Keratinocyte (primary cell): ENCODE measurements around the gene RBFOX1. TPM values are rescaled to one million over a fixed set of nuclear protein-coding genes. Genes with fewer than 3 reads are reported as not detected.

Source experiments
- DNase-seq: peaks from one replicate; pipeline ENCODE4 v3.0.0-alpha.2; 2011; ENCODE audit warnings: low read depth, missing footprints, low spot score
- FAIRE-seq: peaks from 2 replicates; lab custom pipeline; 2011; peaks lifted over from hg19 to GRCh38; lab: Jason Lieb, UNC
- H2AFZ ChIP-seq: 2 replicates; pipeline ENCODE4 v1.6.0; 2012; ENCODE audit warnings: low read length, control low read depth, inconsistent platforms; ENCODE audit not compliant: control insufficient read depth
- H3K27ac ChIP-seq: 2 replicates; pipeline ENCODE4 v1.5.1; 2011; ENCODE audit warnings: low read length; ENCODE audit not compliant: control insufficient read depth, insufficient read depth
- H3K27me3 ChIP-seq: 3 replicates; pipeline ENCODE4 v1.6.0; 2011; ENCODE audit warnings: low read length; ENCODE audit not compliant: control insufficient read depth, insufficient read depth; ENCODE audit errors: extremely low read depth
- H3K36me3 ChIP-seq, 2 experiments: 2 replicates in 1 of 2; 3 replicates in 1 of 2; pipeline ENCODE4 v1.5.1; 2011; ENCODE audit warnings: low read length in 2 of 2, mild to moderate bottlenecking in 1 of 2; ENCODE audit not compliant: control insufficient read depth in 2 of 2, insufficient read depth in 2 of 2; ENCODE audit errors: extremely low read depth in 1 of 2
- H3K4me1 ChIP-seq: 3 replicates; pipeline ENCODE4 v1.5.1; 2011; ENCODE audit warnings: low read length; ENCODE audit not compliant: control insufficient read depth, insufficient read depth; ENCODE audit errors: extremely low read depth
- H3K4me2 ChIP-seq: 3 replicates; pipeline ENCODE4 v1.6.0; 2011; ENCODE audit warnings: low read depth, low read length; ENCODE audit not compliant: control insufficient read depth, insufficient read depth; ENCODE audit errors: extremely low read depth
- H3K4me3 ChIP-seq, 3 experiments: fragments of 200-600 bp in 1 of 3; sonication (generic) in 1 of 3; 2 replicates in 2 of 3; 3 replicates in 1 of 3; pipeline ENCODE4 v1.5.1; 2011 to 2016; ENCODE audit warnings: low read length in 3 of 3, mild to moderate bottlenecking in 3 of 3, control low read depth in 2 of 3, inconsistent platforms in 1 of 3, low read depth in 1 of 3, mixed read lengths in 1 of 3, mixed run types in 1 of 3, moderate library complexity in 1 of 3; ENCODE audit not compliant: control insufficient read depth in 2 of 3, insufficient read depth in 2 of 3; ENCODE audit errors: extremely low read depth in 1 of 3
- H3K79me2 ChIP-seq: 2 replicates; pipeline ENCODE4 v1.6.0; 2012; ENCODE audit warnings: low read length; ENCODE audit not compliant: control insufficient read depth, insufficient read depth
- H3K9ac ChIP-seq: 3 replicates; pipeline ENCODE4 v1.6.0; 2011; ENCODE audit warnings: low read length; ENCODE audit not compliant: control insufficient read depth, insufficient read depth; ENCODE audit errors: extremely low read depth
- H3K9me1 ChIP-seq: 3 replicates; pipeline ENCODE4 v1.6.0; 2011; ENCODE audit warnings: low read length; ENCODE audit not compliant: control insufficient read depth, insufficient read depth; ENCODE audit errors: extremely low read depth
- H3K9me3 ChIP-seq: 2 replicates; pipeline ENCODE4 v1.5.1; 2012; ENCODE audit warnings: low read depth, low read length; ENCODE audit not compliant: control insufficient read depth
- H4K20me1 ChIP-seq: 3 replicates; pipeline ENCODE4 v1.6.0; 2011; ENCODE audit warnings: low read length; ENCODE audit not compliant: control insufficient read depth, insufficient read depth; ENCODE audit errors: extremely low read depth
- CTCF ChIP-seq, 3 experiments: IDR thresholded peaks in 1 of 3; conservative IDR thresholded peaks in 1 of 3; optimal IDR thresholded peaks in 1 of 3; 2 replicates in 2 of 3; 3 replicates in 1 of 3; pipeline versions ENCODE3 to v1.5.1; 2011; ENCODE audit warnings: low read length in 3 of 3, mild to moderate bottlenecking in 3 of 3, moderate library complexity in 2 of 3, control low read depth in 1 of 3, inconsistent platforms in 1 of 3; ENCODE audit not compliant: insufficient read depth in 2 of 3; ENCODE audit errors: extremely low read depth in 1 of 3
- EZH2 ChIP-seq: IDR thresholded peaks from one replicate; pipeline ENCODE4 v1.6.1; 2012; ENCODE audit warnings: inconsistent platforms, mild to moderate bottlenecking, low read length, moderate library complexity
- dilution Hi-C: fragments of 300-500 bp; cut with MboI; formaldehyde crosslinking; loops from one replicate; pipeline ENCODE4 v1.7.0; 2020; ENCODE audit warnings: low sequenced_read_pairs; ENCODE audit not compliant: extremely low pct_ligation_motif_present
- polyA plus RNA-seq, 5 experiments: library from polyadenylated mRNA; depleted of rRNA in 3 of 5; stranded (reverse) in 3 of 5; stranded (forward) in 1 of 5; unstranded in 1 of 5; fragments of >200 nt; gene quantifications; 1 replicate in 1 of 5; 2 replicates in 3 of 5; 3 replicates in 1 of 5; pipeline versions ENCODE4 v1.2.1 to v1.2.3, GENCODE V29; 2011 to 2012; ENCODE audit warnings: missing spikeins in 2 of 5, low read depth in 1 of 5, low replicate concordance in 1 of 5

The RBFOX1 gene
- polyA plus RNA-seq, 1 donor (not counting 4 experiments of a cell fraction or from before 2014, with no cell fraction given), result not detected

GRCh38 chr16:7393680-7394079 lies 61.0 kb downstream of the RBFOX1 start:
- dilution Hi-C loops, result no loop called here
- no peaks in the 10 kb centered on the region for H3K79me2 ChIP-seq
- FAIRE-seq, result no peak
- no peak overlapping the region for H3K9ac ChIP-seq
- no peak overlapping the region for H3K27ac ChIP-seq
- H3K4me3 ChIP-seq, result no peak overlapping the region
- TF ChIP-seq CTCF (optimal IDR thresholded peaks at IDR 0.05 in 1 of 3, IDR thresholded peaks at IDR 0.05 in 1 of 3, conservative IDR thresholded peaks at IDR 0.05 in 1 of 3; ENCODE audit: extremely low read depth in 1 of 3, insufficient read depth in 2 of 3, low read length in 3 of 3) (no peak), EZH2 (no peak)
- H3K4me1 ChIP-seq, result no peaks in the 10 kb centered on the region
- H3K9me3 ChIP-seq, result peaks cover 2% of the 10 kb centered on the region
- no peaks in the 10 kb centered on the region for H4K20me1 ChIP-seq
- no peaks in the 10 kb centered on the region for H3K9me1 ChIP-seq
- no peaks in the 10 kb centered on the region for H3K36me3 ChIP-seq
- H2AFZ ChIP-seq, result no peak overlapping the region
- DNase-seq, result no peak
- no peak overlapping the region for H3K4me2 ChIP-seq
- H3K27me3 ChIP-seq, result no peaks in the 10 kb centered on the region

- Histone ChIP-seq H3K27ac (no peak overlapping the region), H2AFZ (no peak overlapping the region), H3K9ac (no peak overlapping the region), H3K36me3 (no peaks in the 10 kb centered on the region), H3K9me1 (no peaks in the 10 kb centered on the region), H3K79me2 (no peaks in the 10 kb centered on the region), H3K4me2 (no peak overlapping the region), H3K27me3 (no peaks in the 10 kb centered on the region), H3K9me3 (no peaks in the 10 kb centered on the region), H3K4me3 (no peak overlapping the region), H3K4me1 (no peaks in the 10 kb centered on the region), H4K20me1 (no peaks in the 10 kb centered on the region)
- dilution Hi-C loops, result no loop called here
- FAIRE-seq (no peak), DNase-seq (no peak)
- TF ChIP-seq EZH2 (no peak), CTCF (optimal IDR thresholded peaks at IDR 0.05 in 1 of 3, IDR thresholded peaks at IDR 0.05 in 1 of 3, conservative IDR thresholded peaks at IDR 0.05 in 1 of 3; ENCODE audit: extremely low read depth in 1 of 3, insufficient read depth in 2 of 3, low read length in 3 of 3) (no peak)
These were observed 62.2 kb downstream of the RBFOX1 start for GRCh38 chr16:7394720-7395336.
